Activated naive CD4-positive, alpha-beta T cell treated with anti-CD3 and anti-CD28 coated beads, Interleukin-2, amount 50 U/mL, for 16 hours (primary cell): ENCODE results near the gene PEX10.
A peak's percentile ranks its signal among the peaks of the same experiment; 100 is the strongest.

Experiments used
- DNase-seq: peaks from one replicate; pipeline ENCODE4 v3.0.0-alpha.2; 2020

The PEX10 gene

DNA sequence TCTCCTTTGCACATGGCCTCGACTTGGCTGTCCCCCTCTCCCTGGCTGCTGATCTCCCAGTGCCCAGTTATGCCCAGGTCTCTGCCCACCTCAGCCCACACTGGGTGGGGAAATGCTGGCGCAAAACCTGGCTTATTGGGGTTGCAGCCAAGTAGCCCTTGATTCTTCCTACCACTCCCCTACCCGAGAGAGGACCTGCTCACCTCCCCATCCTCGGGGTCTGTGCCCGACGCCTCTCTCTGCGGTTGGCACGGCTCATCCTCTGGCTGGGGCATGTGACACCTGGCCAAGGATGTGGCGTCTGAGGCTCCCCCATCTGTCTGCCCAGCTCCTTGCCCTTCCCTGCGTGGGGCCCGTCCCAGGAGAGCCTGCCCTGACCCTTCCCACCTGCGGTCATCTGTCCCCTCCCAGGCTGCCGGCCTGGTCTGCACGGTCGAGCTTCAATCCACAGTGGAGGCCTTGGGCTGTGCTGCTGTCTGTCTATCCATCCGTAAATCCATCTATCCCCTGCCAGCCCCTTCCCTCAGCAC lies 6.5 kb upstream of the PEX10 start:
- no peak for DNase-seq

- no peak for DNase-seq
Observed at GRCh38 chr1:2417833-2418225, 5.5 kb upstream of the PEX10 start.

DNA sequence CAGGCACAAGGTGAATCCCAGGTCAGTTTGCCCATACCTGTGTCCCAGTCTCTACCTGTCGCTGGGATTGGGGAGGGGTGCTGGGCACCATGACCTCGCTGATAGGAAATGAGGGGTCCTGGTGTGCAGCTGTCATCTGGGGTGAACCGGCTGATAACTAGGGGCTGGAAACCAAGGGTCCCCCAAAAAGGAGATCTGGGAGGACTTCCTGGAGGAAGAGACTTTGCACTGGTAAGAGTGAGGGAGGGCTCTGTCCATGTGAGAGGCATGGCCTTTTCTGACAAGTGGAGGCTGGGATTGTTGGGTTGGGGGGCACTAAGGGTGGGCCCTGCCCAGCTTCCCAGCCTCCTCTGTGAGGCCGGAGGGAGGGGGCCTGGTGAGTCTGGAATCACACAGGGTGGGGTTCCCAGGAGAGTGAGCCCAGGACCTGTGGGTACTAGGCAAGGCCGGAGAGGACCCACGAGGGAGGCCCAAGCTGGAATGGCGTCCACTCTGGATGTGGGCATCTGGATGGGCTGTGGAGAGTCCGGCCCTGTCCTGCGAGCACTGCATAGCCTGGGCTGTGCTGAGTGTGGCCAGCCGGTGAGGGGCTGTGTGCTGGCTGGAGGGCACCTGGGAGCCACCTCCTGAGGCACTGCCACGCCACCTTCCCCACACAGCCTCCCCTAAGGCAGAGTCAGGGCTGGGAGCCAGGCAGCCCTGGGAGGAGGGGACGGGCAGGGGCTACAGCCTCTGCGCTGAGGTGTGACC lies 4.9 kb upstream of the PEX10 start:
- no peak for DNase-seq

GRCh38 chr1:2416403-2416802 lies 4.0 kb upstream of the PEX10 start:
- peak; percentile 31 for DNase-seq

DNA sequence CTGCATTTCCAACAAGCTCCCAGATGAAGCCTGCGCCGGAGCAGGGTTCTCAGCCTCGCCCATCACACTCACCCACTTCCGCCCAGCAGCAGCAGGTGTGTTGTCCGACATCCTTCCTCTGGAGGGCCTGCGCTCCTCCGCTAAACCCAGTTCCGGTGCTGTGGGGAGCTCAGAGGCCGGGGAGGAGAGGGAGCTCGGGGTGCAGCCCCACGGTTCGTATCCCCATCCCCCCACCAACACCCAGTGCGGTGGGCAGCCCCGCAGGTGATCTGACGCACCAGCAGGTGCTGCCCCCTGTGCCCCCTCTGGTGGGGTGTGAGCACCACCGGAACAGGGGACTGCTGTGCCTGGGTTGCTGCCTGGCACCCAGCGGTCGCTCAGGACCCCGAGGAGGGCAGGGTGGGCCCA lies 3.4 kb upstream of the PEX10 start:
- DNase-seq: peak; percentile 41

- DNase-seq: no peak
Observed at GRCh38 chr1:2415337-2415736, 3.0 kb upstream of the PEX10 start.

GRCh38 chr1:2414297-2414958 lies 2.1 kb upstream of the PEX10 start:
- DNase-seq: peak; percentile 81

GRCh38 chr1:2413495-2414296 lies 1.3 kb upstream of the PEX10 start:
- no peak for DNase-seq

- DNase-seq: no peak
Observed at GRCh38 chr1:2412773-2413494, 570 bp upstream of the PEX10 start.

DNA sequence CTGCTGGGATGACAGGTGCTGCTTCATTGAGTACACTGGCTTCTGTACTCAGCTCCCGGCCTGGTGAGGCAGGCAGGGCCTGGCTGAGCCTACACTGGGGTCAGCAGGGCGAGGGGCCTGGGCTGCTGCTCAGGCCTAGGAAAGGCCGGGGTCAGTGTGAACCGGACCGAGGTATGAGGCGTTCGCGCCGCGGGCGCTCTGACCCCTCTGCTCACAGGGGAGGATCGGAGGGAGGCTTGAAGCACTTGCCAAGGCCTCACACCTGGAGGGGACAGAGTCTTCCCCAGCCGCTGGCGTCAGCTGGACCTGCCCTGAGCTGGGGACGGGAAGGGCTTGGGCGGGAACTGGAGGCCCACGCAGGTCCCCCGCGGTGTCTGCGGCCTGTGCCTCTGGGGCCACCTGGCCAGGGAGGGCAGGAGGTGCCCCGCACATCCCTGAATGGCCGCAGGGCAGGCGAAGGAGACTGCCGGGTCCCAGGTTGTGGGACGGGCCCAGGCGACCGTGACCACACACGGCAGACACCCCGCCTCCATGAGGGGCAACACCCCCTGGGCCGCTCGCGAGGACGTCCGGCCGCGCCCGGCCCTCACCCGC lies 466 bp downstream of the PEX10 start:
- DNase-seq: no peak

DNA sequence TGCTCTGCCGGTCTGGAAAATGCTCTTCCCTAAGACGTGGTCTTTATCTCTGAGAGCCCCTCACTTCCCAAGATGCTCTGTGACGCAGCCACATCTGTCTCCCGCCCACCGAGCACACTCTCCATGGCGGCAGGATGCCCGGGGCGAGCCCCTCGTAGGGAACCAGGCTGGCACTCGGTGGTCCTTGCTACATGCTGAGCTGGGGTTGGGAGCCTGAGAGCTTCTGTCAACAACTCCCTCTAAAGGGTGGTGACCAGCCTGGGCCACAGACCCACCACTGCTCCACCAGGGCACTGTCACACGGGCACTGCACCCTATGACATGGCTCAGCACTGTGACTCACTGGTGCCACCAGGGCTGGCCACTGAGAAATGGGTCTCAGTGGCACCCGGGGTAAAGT lies 2.6 kb downstream of the PEX10 start:
- DNase-seq: no peak

DNA sequence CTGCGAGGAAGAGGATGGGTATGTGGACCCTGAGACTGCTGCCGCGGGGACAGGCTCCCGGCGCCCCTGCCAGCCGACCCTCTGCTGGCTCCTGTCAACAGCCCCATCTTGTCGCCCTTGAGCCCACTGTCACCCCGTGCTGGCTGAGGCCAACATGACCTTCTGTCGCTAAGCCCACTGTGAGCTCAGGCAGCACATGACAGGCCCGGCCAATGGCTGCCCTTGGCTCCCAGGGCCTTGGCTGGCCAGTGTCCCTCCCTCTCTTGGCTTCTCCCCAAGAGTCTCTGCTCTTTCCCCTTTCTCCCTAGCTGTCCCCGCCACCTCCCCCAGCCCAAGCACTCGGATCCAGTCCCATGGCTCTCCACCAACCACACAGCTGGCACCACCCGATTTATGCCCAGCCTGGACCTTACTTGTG lies 3.5 kb downstream of the PEX10 start:
- no peak for DNase-seq

- no peak for DNase-seq
Observed at GRCh38 chr1:2408456-2408855, 3.9 kb downstream of the PEX10 start.

- no peak for DNase-seq
Observed at GRCh38 chr1:2407991-2408275, 4.4 kb downstream of the PEX10 start.

DNA sequence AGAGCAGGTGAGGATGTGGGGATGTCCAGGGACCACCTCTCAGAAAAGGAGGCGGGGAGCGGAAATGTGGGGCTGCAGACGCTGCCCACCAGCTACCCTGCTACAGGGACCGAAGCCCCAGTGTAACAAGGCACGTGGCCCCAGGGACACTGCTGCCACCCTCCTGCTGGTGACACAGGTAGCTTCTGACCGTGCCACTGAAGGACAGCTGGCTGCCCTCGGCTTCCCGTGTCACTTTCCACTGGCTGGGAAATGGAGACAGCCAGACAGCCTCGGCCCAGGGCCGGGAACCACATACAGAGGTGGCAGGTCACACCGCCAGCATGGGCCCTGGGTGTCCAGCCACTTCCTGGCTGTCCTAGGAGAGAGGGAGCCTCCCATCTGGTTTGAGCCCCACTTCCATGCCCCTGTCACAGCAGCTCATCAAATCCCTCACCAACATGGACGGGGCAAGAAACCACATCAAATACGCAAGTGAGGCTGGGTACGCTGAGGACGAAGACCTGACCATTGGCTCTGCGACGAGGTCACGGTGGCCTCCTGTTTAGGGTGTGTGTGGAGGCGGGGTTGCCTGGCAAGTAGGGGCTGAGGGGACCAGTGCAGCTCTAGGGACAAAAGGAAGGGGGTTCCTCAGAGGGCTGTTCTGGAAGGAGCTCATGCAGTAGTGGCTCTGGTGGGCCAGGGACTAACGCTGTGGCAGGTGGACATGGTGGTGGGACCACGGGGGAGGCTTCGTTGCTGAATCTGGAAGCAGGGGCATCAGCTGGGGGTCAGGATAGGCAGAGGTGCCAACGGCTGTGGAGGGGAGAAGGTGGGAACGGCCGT lies 5.0 kb downstream of the PEX10 start:
- DNase-seq: no peak

- no peak for DNase-seq
Observed at GRCh38 chr1:2406451-2407041, 5.8 kb downstream of the PEX10 start.

DNA sequence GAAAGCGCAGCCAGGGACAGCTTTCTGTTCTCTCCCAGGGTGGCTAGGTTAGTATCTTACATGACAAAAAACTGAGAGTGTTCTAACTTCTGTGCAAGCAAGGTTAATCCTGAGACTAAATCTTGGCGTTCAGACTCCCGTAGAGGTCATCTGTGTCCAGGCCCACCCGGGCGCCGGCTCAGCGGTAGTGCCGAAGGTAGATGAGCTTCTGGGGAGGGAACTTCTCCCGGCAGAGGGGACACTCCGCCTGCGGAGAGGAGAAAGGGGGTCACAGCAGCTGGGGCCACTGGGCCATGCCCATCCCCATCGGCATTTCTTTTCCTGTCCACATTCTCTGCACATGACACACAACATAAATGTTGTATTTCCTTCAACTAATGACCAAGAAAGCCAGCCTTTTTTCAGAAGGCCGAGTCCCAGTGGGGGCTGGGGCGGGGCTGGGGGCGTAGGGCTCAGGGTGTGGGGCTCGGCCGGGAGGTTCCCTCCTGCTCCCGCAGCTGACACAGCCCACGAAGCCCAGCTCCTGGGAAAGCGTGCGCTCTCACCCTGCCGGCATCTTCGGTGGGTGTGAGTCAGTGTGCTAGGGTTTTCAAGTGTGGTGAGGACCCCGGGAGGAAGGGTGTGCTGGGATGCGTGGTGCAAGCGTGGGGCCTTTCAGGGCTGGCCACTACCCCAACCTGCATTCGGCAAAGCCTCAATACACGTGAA lies 6.6 kb downstream of the PEX10 start:
- DNase-seq: no peak

DNA sequence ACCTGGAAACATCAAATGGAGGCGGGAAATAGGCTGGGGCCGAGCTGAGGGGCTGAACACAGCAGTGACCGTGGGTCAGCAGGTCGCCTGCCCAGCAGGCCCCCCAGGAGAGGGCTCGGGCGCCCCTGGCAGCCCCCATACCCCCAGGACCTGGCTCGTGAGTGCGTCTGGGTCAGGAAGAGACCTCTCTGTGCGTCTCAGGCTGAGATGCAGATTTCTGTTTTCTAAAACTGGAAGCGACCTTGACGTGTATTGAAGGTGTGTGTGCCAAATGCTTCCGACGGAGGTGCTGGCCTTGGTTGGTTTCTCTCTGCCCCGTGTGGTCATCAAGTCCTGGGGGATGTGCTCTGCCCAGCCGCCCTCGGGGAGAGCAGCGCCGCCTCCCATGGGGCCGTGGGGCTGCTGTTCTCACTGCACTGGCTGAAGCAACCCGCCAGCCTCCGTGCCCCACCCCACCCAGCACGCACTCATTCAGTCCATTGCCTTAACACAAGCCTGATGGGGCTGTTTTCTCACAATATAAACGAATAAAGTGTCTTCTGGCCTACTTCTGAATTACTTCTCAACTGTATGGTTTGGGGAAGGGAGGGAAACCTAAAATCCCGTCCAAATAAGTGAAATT lies 7.4 kb downstream of the PEX10 start:
- no peak for DNase-seq

DNA sequence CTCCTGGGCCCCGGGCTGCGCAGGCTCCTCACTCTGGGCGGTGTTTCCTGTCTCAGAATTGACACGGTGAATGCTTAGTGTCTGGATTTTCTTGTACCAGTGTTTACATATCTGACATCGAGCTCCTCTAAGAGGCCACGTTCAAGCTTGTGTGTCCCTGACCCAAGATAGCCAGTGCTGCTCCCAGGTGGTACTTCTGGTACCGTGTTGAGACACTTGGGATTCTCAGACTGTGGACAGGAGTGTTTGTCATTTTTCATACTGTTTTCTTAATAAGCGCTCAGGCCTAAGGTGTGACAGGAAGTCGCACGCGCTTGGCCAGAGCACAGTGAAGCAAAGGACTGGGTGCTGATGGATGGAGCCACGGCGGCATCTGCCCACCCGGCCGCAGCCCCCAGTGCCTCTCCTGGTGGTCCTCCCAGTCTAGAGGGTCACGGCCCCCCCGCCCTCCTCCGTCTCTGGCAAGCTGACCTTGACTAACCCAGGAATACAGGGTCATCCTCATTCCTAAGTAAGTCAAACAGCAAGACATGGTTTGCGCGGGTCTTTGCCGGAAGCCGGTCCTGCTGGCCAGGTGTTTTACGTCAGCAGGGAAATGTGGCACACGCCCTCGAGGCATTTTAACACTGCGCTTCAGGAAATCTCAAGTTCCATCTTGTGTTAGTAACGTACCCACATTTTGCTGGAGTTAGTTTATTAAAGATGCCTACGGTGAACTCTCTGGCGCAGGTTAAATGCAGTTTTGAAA lies 8.0 kb downstream of the PEX10 start:
- no peak for DNase-seq

DNA sequence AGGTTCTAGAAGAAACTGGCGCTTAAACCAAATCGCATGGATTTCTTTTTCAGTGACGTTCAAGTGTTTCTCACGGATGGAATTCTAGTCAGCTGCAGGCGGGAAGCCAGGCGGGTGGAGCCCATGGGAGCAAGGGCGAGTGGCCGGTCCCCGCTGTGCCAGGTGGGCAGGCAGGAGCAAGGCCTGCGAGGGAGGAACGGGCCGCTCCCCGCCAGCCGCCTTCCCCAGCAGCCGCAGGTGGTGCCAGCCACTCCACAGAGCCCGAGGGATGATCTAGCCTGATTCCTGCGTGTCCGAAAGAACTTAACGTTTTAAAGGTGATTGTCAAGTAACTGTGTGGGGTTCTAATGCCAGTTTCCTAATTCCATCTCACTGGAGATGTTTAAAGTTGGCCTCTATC lies 9.1 kb downstream of the PEX10 start:
- no peak for DNase-seq
